HTERT RPE-1 (cell line): ENCODE data around the gene KRT78.

Source experiments
- in situ Hi-C: fragments of 300-500 bp; cut with MboI; formaldehyde crosslinking; loops from 4 replicates; pipeline ENCODE4 v1.14.3; 2020; ENCODE audit warnings: low sequenced_read_pairs

KRT78 gene

DNA sequence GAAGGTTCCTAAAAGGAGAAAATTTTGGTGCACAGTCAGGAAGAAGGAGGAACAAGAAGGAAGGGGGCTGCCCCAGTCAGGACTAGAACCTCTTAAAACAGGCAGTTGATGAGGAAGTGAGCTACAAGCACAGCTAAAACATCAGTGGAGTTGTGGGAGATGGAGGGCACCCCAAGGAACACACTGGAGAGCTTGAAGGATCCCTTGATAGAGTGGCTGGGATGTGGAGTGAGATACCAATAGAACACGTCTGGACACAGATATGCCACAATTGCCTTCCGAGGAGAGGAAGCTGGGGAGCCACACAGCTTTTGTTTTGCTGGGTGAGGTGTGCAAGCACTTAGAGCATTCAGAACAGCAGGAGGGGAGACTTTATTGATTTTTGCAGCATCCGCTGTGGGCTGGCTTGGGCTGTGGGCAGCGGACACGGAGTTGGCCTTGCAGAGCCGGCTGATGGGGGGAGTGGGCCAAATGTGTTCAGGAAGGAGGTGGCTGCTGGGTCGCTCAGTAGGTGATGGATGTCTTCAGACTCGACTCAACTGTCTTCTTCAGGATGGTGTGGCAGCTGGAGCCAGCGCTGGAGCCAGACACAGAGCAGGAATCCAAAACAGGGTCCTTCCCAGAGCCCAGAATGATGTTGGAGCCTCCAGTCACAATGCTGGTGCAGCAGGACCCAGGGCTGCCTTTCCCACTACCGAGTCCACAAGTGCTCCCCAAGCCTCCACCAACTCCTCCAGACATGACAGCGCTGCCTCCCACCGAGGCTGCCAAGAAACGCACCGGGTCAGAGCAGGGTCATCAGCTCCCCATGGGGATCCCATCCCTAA lies 10.0 kb downstream of the KRT78 start:
- in situ Hi-C loops = no loop called here

DNA sequence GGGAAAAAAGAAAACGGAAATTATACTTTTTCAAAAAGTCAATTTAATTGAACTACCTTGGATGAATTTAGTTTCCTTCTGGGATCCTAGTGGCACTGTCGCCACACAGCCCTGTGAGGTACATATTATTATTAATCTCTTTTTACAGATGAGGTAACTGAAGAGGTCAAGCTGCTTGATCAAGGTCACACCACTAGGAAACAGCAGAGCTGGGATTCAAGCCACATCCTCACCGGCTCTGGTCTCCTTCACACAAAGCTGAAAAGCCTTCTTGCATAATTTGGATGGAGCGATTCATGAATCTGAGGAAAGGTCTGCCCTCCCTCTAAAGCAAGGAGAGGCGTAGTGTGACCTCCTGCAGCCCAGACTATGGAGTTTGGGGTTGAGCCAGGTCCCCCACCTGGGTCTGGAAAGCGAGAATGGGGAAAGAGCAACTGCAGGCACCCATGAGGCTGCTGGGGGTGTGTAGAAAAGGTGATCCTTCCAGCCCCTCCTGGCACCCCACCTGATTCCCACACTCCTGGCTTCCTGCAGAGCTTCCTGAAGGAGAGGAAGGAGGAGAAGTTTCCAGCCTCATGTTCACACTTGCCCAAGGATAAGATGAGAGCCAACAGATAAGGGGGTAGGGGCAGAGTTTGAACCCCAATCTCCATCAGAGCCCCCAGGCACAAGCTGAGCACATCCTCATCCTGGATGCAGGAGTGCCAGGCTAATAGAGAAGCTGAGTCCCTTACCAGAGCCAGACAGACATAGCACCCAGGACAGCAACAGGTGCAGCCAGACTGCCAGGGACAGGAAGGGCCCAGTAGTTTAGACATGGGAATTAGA lies 10.8 kb downstream of the KRT78 start:
- in situ Hi-C loops = no loop called here

DNA sequence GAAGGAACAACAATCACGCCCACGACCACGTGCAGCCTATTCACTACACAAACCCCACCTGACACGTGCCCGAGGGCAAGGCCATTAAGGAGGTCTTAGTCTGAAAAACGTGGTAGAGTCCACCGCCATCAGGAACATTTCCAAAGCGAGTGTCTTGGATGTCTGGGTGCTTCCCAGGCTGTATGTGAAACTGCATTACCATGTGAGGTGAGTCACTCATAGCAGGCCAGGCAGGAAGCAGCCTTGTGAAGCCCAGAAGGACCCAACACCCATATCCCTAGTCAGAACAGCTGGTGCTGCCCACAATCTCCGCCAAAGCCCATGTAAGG lies 11.4 kb downstream of the KRT78 start:
- in situ Hi-C loops = no loop called here

DNA sequence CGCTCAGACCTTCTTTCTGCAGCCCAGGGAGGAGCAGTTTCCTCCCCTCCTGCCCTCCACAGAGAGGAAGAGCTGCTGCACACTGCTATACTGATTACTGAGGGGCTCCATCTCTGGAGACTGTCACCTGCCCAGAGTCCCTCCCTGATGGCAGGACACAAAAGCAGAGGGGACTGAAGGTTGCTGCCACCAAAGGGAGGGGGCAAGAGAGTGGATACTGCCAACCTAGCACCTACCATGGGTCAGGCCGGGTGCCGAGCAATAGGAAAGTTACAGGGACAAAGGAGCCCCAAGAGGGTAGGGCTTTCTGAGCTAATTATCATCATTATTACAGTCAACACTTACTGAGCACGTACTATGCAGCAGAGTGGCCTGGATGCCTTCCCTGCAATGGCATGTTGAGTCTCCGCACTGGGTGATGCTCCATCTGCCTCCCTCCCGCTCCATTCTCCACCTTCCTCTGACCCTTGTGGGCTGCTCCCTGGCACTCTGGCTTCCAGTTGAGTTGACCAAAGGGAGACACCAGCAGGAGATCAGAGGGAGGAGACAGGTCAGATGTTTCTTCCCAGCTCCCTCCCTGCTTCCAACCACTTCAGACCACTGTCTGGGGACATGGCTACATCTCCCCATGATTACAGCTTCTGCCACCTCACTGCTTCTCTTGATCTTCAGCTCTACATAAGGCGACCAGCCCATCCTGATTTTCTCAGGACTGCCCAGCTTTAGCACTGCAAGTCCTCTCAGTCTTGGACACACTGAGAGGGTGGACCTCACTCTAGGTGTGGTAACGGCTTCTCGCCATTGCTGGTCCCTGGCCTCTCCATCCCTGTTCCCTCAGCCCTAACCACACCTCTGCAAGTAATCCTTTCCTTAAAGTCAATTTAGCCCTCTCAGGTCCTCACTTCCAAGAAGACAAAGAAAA lies 12.0 kb downstream of the KRT78 start:
- in situ Hi-C loops = no loop called here

DNA sequence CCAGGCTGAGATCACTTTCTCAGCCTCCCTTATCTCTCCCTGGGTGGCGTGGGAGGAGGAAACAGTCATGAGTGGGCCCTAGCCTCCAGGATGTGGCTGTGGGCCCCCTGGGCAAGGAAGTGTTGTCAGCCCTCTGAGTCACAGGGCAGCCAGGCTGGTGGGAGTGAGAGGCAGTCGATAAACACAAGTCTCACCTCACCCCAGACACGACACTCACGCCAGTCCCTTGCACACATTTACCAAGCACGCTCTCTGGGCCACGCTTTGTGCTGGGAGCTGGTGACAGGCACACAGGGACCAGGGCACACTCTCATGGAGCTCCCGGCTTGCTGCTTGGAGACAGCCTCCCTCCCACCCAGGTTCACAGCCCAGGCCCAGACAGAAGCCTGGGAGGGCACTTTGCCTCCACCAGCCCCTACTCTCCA lies 12.7 kb downstream of the KRT78 start:
- in situ Hi-C loops = no loop called here

DNA sequence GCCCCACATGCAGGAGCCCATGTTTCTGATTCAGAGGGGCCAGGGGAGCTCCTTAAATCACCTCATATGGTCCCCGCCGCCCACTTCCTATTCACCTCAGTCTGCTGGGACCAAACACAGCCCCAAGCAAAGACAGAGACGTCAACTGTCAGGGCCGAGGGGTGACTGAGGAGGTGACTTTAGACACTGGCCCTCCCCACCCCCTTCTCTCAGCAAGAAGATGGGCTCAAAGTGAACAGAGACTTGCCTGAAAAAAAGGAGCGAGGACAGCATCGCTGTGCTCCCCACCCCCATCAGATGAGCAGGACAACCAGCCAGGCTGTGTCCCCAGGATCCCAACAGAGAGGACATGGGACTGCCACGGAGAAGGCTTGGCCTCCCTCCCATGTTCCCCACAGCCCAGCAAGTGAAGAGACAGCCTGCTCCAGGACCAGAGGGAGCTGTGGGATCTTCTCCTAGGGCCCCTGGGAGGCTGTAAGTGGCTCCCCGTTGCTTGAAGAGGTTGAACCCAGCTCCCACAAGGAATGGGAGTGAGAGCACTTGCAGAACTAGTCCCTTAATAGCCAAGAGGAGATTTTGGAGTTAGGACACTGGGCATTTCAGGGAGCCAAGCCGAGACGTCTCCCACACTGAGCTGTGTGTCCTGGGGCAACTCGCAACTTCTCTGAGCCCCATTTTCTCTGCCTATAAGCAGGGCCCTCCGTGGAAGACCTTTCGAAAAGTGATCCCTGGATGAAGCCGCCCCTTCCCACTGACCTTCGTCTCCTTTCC lies 13.3 kb downstream of the KRT78 start:
- in situ Hi-C loops = no loop called here

DNA sequence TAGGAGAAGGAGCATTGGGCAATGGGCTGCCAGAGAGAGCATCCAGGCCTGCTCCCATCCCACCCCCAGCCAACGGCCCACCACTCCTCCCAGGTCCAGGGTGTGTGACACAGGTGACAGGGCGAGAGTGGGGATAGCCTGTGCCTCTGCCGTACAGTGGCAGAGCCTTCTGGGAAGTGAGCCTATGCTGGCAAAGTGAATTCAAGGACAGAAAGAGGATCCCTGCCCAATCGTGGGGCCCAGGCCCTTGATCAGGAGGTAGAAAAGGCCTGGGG lies 14.1 kb downstream of the KRT78 start:
- in situ Hi-C loops = no loop called here

DNA sequence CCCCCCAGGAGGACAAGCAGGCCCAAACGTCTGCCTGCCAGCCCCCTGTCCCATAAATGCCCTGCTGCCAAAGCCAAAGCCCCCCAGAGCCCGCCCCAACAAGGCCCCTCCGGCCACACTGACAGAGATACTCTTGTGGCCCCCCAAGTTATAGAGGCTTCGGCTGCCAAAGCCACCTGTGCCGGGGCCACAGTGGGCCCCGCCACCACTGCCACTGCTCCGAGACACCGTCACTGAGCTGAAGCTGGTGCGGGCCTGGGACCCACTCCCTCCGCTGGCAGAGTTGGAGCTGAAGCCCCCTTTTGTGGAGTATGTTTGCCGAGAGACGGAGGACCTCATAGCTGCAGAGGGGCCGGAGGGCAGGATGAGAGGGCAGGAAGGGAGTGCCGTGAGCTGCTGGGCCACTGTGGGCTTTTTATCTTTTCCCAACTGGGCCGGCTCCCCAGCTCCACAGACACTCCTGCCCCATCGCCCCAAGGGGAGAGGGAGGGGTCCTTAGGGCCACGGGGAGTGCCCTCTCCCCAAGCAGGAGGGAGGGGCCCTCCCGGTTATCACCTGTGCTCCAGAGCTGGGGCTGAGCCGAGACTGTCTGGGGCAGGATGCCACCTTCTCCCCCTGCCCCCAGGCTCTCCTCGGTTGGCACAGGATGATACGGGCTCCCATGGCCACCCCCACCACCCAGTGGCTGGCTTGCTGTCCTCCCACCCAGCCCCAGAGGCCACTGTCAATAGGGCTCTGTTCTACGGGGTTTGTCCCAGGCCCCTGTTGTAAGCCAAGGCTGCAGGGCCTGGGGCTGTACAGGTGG lies 14.7 kb downstream of the KRT78 start, which contains the start of gene KRT79:
Gene KRT79, minus strand, starts transcription at position 390 of the 805 bp plus-strand sequence. Its CDS starts 51 bp downstream, at position 339.
- in situ Hi-C loops = no loop called here

DNA sequence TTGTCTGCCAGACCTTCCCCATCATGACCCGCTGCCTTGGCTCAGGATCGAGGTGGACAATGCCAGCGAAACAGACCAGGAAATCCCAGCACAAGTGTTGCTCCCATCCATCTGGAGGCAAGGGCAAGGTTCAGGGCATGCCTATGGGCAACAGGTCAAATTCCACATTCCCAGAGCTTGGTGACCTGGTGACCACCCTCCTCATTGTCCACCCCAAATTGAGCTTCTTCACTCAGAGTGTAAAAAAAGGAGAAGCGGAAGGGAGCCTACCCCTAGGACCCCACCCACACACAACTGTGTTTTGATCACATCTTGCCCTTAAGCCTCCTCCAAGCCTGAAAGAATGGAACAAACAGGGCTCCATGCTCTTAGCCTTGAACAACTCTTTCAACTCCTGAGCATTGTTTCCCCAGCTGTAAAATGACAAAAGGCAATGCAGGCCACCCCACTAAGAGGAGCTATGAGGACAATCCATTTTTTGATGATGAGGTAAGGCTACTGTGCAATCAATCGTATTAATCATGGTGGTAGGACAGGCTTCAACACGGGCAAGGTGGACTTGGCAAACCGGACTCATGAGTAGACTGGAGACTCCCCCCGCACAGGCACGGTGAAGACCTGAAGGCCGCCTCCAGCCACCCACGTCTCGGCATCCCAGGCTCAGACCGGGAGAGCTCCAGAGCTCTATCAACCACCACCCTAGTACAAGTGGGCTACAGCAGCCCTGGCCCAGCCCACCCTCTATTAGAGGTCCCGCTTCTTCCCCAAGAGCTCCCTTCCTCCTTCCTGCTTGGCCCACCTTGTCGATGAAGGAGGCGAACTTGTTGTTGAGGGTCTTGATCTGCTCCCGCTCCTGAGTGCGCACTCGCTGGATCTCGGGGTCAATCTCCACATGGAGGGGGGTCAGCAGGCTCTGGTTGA lies 15.5 kb downstream of the KRT78 start:
- in situ Hi-C loops = no loop called here

DNA sequence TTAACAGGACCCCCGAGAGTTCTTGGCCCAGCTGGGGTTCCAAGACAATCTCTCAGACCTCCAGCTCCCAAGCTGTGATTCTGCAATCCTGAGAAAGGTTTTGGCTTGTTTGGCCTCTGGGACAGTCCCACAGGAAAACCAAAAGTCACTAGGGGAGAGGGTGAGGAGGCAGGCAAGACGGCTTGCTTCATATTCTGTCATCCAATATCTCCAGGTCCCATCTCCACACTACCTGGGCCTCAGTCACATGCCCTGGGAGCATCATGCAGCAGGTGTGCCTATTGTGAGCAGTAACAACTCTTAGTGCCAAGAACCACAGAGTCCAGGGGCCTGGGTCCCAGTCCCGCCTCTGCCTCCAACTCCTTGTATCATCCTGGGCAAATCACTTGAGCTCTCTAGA lies 16.3 kb downstream of the KRT78 start:
- in situ Hi-C loops = no loop called here

DNA sequence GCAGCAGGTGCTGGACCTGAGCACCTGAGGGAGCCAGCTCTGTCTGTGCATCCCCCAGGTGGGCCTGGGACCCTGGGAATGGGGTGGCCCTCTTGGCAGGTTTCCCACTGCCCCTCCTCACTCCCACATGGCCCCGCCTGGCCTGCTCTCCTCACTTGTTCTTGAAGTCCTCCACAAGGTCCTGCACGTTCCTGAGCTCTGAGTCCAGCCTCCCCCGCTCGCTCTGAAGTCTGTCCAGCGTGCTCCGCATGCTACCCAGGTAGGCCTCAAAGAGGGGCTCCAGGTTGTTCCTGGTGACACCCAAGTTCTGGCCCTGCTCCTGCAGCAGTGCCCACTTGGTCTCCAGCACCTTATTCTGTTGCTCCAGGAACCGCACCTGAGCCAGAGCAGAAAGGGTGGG lies 17.5 kb downstream of the KRT78 start:
- in situ Hi-C loops = no loop called here

DNA sequence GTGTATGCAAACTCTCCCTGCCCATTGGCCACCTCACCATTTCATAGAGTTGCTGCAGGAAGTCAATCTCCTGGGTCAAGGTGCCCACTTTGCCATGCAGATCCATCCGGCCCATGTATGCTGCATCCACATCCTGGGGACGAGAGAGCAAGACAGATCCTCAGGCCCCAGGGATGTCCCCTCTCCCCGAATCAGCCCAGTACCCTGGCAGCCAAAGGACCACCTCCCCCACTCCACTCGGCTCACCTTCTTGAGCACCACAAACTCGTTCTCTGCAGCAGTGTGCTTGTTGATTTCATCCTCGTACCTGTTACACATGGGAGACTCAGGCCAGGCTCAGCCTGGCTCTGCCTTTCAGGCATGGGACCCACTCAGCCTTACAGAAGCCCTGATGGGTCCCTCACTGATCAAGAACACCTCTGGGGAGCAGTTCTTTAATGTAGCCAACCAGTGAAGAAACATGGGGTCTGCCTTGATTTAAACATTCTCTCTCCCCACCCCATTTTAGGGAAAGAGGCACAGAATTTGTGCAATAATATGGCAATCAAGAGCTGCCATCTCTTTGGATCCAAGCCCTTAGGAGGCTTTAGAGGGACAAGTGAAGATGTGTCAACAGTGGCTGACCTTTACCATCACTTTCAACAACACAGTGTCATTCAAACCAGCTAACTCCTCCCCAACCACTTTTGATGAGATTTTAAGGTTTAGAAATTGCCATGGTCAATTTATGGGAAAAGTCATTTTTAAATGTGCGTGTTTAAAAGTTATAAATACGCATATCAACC lies 18.6 kb downstream of the KRT78 start:
- in situ Hi-C loops = no loop called here

DNA sequence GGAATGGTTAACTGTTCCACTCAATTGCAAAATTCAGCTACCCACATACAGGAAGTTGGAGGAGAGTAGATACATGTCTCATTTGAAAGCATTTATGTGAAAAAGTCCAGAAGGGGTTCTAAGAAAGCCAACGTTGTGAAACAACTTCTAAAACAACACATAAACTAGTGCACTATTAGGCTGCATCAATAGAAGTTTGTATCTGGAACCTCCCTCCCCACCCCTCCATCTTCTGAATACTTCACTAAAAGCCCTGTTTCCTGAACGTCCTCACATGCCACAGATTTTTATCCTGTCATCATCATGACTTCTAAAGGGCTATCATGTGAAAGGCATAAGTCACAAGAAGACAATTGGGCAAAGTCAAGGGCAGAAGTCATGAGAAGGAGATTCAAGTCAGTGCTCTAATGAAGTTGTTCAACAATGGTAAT lies 20.2 kb downstream of the KRT78 start:
- in situ Hi-C loops = no loop called here

DNA sequence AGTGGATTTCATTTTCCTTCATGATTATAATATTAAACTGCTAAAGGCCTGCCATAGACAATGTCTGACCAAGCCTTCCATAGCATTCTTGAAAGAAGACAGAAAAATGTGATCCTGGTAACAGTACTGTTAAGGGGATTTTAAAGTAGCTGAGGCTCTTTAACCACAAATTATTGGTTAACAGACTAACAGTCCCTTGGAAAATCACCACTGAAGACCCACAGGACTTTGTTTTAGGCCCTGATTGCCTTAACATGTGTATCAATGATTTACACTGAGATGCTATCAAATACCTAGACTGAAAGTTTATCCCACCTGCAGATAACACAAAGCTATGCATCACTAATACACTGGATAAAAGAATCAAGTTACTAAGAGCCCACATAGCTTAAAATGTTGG lies 20.6 kb downstream of the KRT78 start:
- in situ Hi-C loops = no loop called here

DNA sequence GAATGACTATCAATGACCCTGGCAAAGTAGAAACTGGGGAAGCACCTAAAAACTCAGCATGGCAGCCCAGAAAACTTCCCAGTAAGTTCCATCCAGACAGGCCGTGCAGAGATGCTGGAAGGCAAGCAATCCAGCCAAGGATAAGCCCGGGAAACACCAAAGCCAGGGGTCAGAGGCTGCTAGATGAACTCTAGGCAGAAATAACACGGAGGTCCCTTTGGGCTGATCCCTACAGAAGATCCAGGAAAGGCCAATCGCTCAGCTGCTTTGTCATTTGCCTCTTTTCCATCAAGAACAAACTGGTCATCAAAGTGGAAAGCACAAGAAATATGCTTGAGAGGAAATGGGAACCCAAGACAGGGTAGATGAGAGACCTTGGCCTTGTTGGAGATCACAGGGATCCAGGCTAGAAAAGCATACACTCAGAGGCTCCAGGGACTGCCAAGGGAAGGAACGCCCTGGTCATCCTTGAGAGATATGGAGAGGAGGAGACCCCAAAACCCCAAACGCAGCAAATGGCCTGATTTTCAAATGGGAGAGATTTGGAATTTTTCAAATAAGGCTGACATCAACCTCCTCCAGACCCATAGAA lies 21.2 kb downstream of the KRT78 start:
- in situ Hi-C loops = no loop called here

DNA sequence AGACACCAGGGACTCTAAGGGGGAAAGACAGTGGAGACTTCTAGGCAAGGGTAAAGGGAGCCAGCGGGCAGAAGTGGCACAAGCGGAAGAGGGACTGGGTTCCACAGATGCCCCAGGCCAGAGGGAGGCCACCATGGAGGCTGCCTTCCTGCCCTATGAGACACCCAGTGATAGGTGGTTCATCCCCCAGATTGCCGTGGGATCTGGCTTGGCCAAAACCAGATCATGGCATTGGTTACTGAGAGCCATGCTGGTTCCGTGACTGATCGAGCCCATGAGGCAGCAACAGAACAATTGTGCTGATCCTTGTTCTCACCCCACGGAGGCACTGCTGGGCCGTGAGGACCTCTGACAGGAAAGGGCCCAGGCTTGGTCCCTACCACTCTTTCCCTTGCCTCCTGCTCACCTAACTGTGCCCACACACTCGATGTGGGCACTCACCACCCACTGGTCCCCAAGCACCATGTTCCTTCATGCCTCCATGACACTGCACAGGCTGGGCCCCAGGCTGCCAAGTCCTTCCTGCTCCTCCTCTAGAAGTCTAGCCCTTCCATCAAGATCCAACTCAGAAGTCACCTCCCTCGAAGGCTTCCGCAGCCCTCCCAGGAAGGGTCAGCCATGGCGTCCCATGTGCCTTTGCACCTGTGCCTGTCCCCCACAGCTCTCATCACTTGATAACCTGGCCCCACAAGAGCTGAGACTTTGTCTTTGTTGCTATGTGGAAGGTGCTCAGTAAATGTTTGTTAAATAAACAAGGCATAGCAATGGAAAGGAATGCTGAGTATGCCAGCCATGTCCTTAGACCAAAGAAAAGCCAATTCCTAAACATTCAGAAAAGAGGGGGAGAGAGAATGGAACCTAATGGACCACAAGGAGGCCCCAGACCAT lies 21.9 kb downstream of the KRT78 start:
- in situ Hi-C loops = no loop called here

DNA sequence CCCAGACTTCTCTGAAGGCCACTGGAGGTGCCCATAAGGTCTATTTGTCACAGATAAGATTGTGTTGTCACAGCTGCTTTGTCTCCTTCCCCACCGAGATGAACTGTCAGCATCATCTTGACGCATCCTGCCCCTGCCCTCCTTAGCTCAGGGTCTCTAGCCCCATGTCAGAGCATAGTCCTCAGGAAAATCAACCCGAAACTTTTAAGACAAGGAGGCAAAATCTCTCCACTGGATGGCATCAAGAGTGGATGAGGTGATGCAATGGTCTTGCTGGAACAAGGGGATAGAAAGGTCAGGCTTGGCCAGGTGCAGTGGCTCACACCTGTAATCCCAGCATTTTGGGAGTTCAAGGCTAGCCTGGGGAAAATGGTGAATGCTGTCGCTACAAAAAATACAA lies 22.8 kb downstream of the KRT78 start:
- in situ Hi-C loops = no loop called here
